Vagina (tissue), 2 donors: ENCODE results near the gene ABCG1.

Source experiments
- POLR2A ChIP-seq, 2 donors: fragments of 450-650 bp; IDR thresholded peaks; one replicate each; pipeline ENCODE4 v1.6.1; 2017; ENCODE audit warnings: antibody characterized with exemption in 2 of 2, mild to moderate bottlenecking in 2 of 2, moderate library complexity in 2 of 2
- TF ChIP-seq, protein P1 (sequence below), 3 experiments: fragments of 450-650 bp in 2 of 3; fragments of 200-600 bp in 1 of 3; sonication (generic) in 1 of 3; IDR thresholded peaks; one replicate each; pipeline ENCODE4 v1.5.1; 2017 to 2019; ENCODE audit warnings: antibody characterized with exemption in 3 of 3, mild to moderate bottlenecking in 2 of 3, moderate library complexity in 2 of 3

- TF ChIP-seq, protein P1, sequence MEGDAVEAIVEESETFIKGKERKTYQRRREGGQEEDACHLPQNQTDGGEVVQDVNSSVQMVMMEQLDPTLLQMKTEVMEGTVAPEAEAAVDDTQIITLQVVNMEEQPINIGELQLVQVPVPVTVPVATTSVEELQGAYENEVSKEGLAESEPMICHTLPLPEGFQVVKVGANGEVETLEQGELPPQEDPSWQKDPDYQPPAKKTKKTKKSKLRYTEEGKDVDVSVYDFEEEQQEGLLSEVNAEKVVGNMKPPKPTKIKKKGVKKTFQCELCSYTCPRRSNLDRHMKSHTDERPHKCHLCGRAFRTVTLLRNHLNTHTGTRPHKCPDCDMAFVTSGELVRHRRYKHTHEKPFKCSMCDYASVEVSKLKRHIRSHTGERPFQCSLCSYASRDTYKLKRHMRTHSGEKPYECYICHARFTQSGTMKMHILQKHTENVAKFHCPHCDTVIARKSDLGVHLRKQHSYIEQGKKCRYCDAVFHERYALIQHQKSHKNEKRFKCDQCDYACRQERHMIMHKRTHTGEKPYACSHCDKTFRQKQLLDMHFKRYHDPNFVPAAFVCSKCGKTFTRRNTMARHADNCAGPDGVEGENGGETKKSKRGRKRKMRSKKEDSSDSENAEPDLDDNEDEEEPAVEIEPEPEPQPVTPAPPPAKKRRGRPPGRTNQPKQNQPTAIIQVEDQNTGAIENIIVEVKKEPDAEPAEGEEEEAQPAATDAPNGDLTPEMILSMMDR (IDR thresholded peaks at IDR 0.05) = no peak
- TF ChIP-seq POLR2A (IDR thresholded peaks at IDR 0.05) = no peak
Measured at GRCh38 chr21:42227909-42228708, 9.2 kb downstream of the ABCG1 start.
